GM18870 (cell line): ENCODE data around the gene SHB.
"Not testable (repeated sequence)": the region's sequence is repeated elsewhere in the genome, so short reads cannot be mapped to it uniquely, and the experiment has no call there.

Experiments
- ATAC-seq: cut with Tn5 transposase; IDR thresholded peaks from one replicate; pipeline ENCODE4 v1.9.1; 2021; ENCODE audit warnings: moderate library complexity; ENCODE audit not compliant: unreplicated experiment

SHB gene

DNA sequence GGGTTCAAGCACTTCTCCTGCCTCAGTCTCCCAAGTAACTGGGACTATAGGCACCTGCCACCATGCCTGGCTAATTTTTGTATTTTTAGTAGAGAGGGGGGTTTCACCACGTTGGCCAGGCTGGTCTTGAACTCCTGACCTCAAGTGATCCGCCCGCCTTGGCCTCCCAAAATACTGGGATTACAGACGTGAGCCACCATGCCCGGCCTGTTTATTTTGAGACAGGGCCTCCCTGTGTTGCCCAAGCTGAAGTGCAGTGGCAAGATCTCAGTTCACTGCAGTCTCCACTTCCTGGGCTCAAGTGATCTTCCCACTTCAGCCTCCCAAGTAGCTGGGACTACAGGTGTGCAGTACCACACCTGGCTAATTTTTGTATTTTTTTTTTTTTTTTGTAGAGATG is 159.2 kb downstream of the SHB start:
- not testable (repeated sequence) for ATAC-seq

DNA sequence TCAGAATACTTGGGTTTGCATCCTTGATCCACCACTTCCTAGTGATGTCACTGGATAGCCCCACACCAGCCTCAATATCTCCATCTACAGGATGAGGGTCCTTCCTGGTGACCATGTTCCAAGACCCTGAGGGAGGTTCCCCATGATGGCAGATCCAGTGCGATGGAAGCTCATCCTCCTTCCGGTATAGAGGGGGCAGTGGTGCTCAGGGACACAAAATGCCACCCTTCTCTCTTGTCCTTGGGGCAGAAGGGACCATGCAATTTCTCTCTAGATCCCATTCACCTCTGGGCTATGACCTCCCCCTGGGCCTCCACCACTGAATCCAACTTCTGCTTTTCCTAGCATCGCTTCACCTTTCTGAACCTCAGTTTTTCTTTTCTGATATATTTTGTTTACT is 159.7 kb downstream of the SHB start:
- no peak for ATAC-seq

DNA sequence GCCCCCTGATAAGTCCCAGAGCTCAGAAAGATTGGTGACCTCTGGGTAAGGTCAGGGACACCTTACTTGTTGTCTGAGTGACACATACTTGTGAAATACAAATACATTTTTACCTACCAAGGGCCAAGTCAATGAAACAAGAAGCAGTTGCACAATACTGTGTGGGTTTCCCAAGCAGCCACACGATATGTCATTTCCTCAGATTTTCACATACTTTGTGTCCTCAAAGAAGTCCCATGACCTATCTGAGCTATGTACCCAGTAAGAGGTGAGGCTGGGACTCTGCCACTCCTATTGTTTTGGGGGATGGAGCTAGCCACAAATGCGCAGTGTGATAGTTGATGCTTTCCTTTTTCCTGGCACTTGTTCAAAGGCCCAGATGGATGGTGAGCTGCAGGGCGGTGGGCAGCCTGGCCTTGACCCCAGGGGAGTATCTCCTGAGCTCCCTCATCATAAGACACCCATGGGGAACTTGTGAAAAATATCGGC is 160.3 kb downstream of the SHB start:
- no peak for ATAC-seq

DNA sequence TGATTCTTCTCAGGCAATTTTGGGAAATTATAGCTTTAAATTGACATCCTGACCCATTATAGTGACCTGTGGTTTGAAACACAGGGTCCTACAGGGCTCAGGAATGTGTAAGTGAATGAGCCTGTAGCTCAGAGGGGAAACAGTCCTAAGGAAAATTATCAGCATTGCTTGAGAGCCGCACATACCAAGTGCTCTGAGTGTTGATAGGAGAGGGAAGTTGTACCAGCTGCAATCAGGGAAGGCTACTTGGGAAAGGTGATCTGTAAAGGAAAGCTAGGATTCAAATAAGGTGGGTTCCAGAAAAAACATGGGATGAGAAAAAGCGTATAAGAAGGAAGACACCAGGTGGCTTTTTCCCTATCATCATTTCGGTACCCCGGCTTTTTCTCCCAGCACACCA is 160.7 kb downstream of the SHB start:
- no peak for ATAC-seq

DNA sequence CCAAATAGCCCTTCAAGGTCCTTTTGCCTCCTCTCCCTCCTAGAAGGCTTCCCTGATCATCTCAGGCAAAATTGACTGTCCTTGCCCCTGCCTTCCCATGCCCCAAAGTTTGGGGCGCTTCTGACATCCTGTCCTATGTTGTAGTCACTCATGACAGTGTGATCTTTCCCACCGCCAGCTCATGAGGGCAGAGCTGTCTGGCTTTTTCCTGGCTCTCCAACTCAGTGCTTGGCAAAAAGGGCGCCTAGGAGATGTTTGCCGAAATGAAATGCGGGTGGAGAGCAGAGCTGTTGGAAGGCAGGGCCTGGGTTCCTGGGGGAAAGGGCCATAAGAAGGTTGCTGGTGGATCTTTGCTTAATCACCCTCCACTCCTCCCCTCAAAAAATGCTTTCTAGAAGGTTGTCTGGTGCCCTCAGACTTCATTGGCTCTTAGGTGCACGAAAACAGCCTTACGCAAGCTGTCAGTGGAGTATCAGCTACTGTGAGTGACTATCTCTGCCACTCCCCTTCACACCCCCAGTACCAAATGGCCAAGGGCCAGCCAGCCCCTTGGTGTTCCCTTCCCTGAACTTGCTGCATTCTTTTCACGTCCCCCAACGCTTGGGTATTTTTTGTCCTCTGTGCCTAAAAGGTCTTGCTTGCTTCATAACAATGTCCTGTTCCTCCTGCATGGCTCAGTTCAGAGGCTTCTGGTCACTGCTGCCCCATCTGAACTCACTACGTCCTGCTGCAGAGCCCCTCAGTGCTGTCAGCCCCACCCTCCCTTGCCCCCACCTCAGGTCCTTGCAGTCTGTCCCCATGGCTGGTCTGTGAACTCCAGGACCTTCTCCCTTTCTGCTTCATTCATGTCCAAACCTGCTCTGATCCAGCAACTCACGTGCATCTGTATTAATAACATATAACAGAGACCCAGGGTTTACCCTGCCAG is 162.5 kb downstream of the SHB start:
- ATAC-seq, result no peak

DNA sequence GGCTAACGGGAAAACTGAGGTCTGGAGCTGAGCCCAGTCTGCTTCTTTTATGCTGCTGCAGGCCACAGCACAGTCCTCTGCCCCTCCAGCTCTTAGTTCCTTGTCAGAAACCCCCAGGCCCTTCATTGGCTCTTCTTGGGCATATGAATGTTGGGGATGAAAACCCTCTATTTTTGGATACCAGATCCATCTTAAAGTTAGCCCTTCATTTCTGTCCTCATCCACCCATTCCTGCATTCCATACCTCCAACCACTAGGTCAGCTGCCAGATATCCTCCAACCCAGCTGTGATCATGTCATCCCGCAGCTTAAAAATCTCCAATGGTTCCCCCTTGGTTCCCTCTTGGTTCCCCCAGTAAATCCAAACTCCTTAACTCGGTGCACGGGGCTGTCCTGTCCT is 163.3 kb downstream of the SHB start:
- no peak for ATAC-seq

DNA sequence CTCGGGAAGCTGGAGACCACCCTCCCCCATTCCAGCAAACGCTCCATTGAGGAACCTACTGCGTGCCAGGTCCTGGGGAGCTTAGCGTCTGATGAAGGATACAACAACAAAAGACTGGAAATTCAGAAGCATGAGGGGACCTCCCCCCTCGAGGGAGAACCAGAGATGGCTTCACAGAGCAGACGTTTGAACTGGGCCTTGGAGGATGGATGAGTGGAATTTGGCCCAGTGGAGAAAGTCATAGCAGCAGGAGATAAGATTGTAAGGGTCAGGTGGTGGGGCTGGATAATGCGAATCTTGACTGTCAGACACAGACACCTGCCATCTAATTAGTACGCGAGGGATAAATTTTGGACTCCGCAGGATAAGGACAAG is 163.9 kb downstream of the SHB start:
- ATAC-seq, result no peak

DNA sequence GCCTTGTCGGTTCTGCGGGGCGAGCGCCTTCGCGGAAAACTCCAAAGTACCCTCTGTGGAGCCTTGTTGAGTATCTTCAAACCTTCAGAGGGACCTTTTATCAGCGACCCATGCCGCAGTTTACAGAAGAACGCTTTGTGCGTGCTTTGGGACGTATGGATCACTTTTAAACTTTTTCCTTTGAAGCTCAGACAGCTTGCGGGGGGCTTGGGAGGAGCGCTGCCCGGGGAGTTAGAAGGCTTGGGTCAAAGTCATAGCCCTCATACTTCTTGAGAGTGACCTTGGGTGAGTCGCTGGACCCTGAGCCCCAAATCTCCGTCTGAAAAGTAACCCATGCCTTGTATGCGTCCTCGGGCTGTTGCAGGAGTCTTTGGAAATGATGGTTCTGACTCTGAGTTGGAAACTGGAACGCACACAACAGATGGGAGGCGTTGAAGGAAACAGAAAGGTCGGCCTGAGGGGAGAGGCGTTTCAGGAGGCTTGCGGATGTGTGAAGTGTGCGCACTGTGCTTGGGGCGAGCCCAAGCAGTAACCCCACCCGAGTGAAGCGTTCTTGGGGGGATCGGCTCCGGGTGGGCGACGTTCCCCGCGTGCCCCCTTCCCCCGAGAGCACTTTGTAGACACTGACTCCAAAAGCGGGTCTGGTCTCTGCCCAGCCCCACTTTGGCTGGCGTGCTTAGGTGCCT is 164.4 kb downstream of the SHB start:
- ATAC-seq, result no peak

DNA sequence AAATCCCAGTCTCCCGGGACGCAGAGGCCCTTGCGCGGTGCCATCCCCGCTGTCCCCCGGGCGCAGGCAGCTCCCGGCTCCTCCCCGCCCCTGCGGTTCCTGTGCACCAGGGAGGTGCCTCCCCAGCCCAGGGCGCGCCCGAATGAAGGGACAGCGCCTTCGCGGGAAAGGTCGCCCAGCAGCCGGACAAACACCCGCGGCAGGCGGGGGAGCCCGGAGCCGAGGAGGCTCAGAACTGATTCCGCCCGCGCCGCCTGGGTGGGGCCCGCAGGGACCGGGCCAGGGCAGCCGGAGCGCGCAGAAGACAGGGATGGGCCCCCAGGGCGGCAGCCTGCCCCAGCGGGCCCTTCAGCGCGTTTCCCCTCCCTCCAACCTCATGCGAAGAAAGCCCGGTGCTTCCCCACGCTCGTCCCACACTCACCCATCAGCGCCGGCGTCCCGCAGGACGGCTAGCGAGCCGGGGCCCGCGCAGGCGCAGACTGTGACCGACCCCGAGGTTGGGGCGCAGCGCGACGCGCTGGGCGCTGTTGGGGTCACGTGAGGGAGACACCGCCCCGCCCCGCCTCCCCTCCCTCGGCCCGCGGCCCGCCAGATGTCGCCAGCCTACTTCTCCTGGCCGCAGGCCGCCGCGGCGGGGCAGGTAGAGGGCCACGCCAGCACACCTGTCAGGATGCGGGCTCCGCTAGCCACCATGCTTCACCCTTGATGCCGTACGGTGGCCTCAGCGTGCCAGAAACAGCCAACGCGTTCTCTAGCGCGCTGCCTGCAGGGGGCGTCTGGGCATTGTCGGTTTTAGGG is 165.2 kb downstream of the SHB start, which contains the start of gene SLC25A51:
Gene SLC25A51 (minus strand): TSS at position 481 of the 798 bp plus-strand sequence. CDS start 15,577 bp downstream, outside the sequence.
- ATAC-seq, result peak; percentile 83

DNA sequence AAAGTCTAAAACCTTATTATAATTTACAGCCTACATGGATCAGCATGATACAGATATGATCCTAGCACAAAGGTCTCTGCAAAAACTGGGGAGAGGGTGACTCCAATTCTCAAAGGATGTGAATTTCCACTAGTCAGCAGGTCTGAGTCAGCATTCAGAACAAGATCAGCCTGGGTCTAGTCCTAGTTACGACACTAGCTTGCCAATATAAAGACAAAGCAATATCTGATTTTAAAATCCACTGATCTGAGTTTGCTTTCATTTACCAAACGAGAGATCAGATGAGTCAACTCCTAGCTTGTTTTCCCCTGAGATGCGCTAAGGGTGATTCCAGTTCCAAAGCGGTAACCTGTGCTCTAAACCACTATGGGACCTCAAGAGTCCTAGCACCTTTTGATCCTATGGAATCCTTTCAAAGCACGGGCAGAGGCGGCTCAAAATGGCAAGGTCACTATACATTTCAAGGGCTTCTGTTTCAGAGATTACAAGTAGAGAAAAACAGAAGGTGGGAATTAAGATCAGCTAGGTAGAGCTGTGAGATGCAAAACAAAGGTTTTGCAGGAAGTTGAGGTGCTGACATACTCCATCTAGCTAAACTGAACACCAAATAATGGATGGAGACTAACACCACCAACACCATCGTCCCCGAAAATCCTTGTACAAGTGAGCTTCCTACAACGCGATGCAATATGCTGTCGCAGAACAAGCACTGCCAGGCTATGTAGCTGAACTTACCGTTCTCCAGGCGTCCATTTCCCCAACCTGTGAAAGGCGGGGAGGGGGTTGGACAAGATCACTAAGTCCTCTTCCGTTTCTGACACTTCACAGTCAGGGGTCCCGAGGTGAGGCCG is 166.0 kb downstream of the SHB start:
- peak; percentile 4 for ATAC-seq

DNA sequence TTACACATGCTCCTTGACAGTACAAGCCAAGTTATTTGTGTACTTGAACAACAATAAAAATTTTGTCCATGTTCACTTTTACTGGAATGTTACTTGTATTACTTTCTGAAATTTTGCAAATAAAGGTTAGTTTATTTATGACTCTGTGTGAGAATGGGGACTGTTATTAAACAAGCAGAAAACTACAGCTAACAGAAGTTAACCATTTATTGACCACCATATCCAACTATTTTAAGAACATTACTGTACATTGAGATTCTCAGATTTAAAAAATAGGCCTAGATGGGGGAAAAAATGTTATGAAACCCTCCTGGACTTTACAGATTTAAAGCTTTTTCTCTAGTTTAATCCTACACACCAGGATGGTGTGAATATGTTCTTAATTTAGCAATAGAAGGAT is 166.9 kb downstream of the SHB start:
- no peak for ATAC-seq

DNA sequence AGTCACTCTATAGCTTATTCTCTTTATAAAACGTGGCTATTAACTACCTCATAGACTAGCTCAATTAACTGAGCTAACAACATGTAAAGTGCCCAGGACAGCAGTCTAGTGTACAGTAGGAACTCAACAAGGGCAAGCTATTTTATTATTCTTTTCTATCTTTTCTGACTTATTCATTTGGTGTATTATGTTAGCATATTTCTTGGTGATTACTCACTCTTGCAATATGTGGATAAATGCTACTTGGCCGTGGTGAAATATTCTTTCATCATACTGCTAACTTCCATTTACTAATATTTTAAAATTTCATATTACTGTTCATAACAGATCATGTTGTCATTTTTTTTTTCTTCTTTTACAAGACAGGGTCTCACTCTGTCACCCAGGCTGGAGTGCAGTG is 170.0 kb downstream of the SHB start:
- no peak for ATAC-seq

DNA sequence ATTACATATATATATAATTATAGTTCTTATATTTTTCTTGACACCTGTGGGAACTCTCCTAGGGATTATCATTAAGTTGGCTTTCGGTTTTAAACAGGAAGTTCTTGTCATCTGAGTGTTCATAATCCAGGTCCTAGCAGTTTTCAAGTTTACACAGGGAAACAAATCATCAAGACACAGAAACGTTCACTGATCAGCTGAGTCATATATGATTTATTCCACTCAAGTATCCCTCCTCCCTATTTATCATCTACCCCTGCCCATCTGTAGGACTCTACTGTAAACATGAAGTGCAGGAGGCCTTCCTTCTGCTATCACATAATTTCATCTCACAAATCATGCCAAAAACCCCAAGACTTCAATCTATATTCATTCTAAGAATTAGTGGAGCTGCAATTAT is 171.4 kb downstream of the SHB start:
- ATAC-seq, result no peak

DNA sequence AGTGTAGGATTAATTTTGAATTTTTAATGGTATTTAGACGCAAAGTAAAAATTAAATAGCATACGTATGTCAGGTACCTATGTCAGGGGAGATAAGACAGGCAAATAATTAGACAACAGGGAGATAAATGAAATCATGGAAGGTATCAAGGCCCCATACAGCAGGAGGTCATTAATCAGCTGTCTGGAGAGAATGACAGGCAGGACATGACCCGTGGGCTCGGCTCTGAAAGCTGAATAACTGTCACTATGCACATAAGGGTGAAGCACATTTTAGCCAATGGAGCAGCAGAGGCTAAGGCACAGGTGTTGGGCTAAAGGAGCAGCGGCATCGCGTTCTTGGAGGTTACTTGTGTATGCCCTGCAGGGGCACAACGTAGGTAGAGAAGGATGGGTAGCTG is 177.0 kb downstream of the SHB start:
- ATAC-seq, result no peak

DNA sequence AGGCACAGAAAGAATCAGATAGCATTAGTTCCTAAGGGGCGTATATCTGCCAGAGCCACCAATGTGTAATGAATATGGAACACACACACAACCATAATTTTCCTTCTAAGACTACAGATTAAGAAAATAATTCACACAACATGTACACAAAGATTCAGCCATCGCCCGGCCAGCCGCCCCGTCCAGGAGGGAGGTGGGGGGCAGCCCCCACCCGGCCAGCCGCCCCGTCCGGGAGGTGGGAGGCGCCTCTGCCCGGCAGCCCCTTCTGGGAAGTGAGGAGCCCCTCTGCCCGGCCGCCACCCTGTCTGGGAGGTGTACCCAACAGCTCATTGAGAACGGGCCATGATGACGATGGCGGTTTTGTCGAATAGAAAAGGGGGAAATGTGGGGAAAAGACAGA is 178.0 kb downstream of the SHB start:
- not testable (repeated sequence) for ATAC-seq

DNA sequence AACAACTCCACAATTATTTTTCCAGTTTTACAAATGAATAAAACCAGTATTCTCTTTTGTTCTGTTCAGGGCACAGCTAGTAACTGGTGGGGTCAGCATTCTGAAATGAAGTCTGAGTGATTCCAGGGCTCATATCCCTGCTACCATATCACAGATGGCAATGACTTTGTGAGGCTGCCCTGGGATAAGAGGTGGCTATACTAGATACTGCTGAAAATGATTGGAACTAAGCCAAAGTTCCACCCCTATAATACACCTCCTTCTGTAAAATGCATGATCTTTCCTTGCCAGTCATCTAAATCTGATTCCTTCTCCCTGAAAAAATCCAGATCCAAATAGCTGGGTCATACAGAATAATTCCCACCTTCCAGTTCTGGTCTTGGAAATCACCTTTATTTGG is 179.5 kb downstream of the SHB start:
- ATAC-seq, result no peak

DNA sequence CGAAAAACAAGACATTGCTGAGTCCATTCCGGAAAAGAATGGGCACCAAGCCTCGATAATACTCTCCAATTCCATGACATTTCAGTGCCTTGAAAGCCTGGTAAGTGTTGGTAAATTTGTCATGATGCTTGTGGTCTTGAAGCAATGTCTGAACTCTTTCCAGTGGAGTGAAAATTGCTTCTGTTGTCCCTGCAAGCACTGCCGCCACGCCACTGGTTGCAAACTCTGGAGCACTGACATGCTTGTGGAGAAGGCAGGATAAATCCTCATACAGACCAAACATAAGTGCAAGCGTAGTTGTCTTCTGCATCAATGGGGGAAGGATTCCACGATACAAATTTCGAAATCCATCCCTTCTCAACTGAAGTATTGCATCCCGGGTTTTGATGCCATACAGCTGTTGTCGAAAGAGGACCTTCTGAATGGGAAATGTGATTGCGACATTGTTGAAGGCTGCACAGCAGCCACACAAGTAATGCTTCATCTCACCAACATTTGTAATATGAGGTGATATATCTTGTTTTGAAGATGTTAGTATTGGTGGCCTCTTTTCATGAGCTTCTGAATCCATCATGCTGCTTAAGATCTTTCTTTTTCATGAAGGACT is 180.9 kb downstream of the SHB start:
- not testable (repeated sequence) for ATAC-seq

DNA sequence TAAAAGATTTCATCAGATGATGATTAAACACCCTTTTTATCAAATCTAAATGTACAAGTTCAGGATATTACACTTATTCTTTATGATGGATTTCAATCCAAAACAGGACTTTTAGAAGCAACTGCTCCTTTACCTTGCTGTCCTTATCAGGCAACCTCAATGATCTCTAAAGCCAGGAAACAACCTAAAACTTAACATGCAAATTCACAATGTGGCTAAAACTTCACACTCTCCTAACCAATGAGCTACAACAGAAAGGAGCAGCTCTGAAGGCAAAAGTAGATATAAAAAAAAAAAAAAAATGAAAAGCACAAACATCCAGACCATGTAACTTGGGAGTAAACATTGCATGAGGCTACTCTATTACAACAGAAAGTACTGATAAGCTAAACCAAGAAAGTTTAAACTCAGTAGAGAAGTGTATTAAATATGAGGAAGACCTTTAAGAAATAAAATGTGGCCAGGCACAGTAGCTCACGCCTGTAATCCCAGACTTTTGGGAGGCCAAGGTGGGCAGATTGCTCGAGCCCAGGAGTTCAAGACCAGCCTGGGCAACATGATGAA is 188.0 kb downstream of the SHB start:
- no peak for ATAC-seq

DNA sequence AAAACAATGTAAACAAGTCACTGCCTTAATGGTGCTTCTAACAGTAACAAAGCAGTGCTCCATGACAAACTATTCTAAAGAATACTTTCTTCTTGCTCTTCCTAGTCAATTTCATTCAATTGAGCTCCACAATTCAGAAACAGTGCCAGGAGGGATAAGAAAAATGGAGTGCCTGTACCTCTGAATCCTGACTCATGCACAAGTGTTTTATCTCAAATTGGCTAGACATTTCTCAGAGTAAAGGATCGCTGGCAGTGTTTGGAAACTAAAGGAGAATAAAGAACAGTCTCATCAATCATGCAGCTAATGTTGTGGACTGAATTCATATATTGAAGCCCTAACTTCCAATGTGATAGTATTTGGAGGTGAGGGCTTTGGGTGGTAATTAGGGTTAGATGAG is 192.7 kb downstream of the SHB start:
- ATAC-seq, result no peak

DNA sequence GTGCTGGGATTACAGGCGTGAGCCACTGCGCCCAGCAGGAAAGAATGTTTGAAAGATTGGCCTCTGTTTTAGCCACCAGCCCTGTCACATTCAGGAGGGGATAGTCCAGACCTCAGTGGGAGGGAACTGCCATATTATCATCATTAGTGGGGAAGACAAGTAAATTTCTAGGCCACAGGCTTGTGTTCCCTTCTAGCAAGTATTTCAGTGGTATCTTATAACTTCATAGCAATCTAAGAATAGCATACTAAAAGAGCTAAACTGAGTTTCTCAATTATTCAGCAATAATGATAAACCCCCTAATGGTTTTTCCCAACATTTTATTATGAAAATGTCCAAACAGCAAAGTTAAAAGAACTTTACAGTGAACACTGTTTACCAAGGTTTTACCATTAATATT is 195.1 kb downstream of the SHB start:
- no peak for ATAC-seq
